ENCODE results near the gene POMP. TPM values are rescaled to one million over a fixed set of nuclear protein-coding genes. Genes with fewer than 3 reads are reported as not detected.

The POMP gene
- total RNA-seq, 1 experiment from 2014 or later = 107 TPM

DNA sequence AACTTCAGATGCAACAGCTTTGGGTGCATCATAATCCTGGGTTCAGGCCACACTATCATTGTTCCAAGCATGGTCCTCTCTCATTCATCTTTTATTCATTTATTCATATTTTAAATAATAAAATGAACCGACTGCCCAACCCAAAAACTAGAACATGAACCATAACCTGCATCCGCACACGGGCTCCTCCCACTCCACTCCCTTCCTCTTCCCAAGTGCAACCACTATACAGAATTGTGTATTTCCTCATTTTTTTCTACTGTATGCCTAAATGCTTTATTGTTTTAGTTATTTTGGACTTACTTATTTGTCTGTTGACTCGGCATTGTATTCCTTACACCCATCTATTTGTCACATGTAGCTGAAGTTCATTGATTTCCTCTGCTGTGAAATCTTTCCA, 30.7 kb upstream of the POMP start:
- ATAC-seq (no peak), DNase-seq (ENCODE audit: low read depth, low spot score) (no peak)
- Histone ChIP-seq H3K27me3 (ENCODE audit: insufficient read depth, low read length) (no peaks in the 10 kb centered on the region), H3K9me3 (ENCODE audit: control insufficient read depth in 1 of 2, insufficient read depth in 1 of 2, low read depth in 1 of 2, low read length in 2 of 2) (no peaks in the 10 kb centered on the region), H3K9ac (ENCODE audit: low read length) (no peak overlapping the region), H4K20me1 (ENCODE audit: insufficient read depth) (no peaks in the 10 kb centered on the region), H3K4me2 (ENCODE audit: low read length) (no peak overlapping the region), H3K36me3 (ENCODE audit: control insufficient read depth in 1 of 2, insufficient read depth in 2 of 2, low read length in 2 of 2) (no peaks in the 10 kb centered on the region), H3K9me2 (ENCODE audit: insufficient read depth) (no peaks in the 10 kb centered on the region), H2AFZ (ENCODE audit: low read depth, low read length, poor library complexity, severe bottlenecking) (no peak overlapping the region), H3K4me1 (ENCODE audit: control insufficient read depth in 1 of 2, insufficient read depth in 2 of 2, low read length in 2 of 2) (peaks cover 0 to 9% of the 10 kb centered on the region in 2 experiments; a peak in 2 of 4 replicates), H3K27ac (ENCODE audit: low read depth, low read length) (no peak overlapping the region), H3K4me3 (replicated peaks in 1 of 2; ENCODE audit: low read depth in 1 of 2, low read length in 2 of 2) (no peak overlapping the region), H3K79me2 (ENCODE audit: insufficient read depth, low read length) (no peaks in the 10 kb centered on the region)
- intact Hi-C loops (cut with micrococcal nuclease) = no loop called here
- no TSS peak for BruUV-seq (replicated peaks)
- CTCF ChIA-PET = no interaction called here
- TF ChIP-seq RAD21 (IDR thresholded peaks at IDR 0.05; ENCODE audit: low read depth) (no peak), EZH2 (IDR thresholded peaks at IDR 0.05) (no peak), CEBPB (IDR thresholded peaks at IDR 0.05; ENCODE audit: low read depth) (no peak)
- RAD21 ChIA-PET (ENCODE audit: low non-redundant PET in 1 of 2, low total read pairs in 2 of 2, uncharacterized antibody in 2 of 2, unreplicated experiment in 2 of 2) = no interaction called here
- POLR2A ChIA-PET = no interaction called here

DNA sequence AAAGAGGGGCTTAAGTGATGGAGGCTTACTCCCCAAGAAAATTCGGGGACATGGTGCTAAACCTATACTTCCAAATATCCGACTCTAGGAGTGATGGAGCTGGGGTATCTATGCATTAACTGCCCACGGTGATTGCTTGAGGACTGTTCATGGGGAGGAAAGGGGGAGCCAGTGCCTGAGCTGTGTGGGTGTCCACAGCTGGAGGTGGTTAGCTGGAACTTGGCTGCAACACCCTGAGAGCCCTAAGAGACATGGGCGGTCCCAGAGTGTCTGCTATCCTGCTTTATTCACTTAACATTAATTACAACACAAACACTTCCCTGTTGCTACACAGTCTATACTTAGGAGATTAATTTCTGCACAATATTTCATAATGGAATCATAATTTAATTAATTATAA, 28.1 kb upstream of the POMP start:
- no peaks in the 10 kb centered on the region for H3K4me1 ChIP-seq (ENCODE audit: control insufficient read depth in 1 of 2, insufficient read depth in 2 of 2, low read length in 2 of 2)
- ATAC-seq (no peak), DNase-seq (ENCODE audit: low read depth, low spot score) (no peak)
- no peaks in the 10 kb centered on the region for H3K9me2 ChIP-seq (ENCODE audit: insufficient read depth)
- H3K36me3 ChIP-seq (ENCODE audit: control insufficient read depth in 1 of 2, insufficient read depth in 2 of 2, low read length in 2 of 2) = no peaks in the 10 kb centered on the region
- CTCF ChIA-PET = no interaction called here
- RAD21 ChIA-PET (ENCODE audit: low non-redundant PET in 1 of 2, low total read pairs in 2 of 2, uncharacterized antibody in 2 of 2, unreplicated experiment in 2 of 2) = no interaction called here
- no peak overlapping the region for H3K9ac ChIP-seq (ENCODE audit: low read length)
- no TSS peak for BruUV-seq (replicated peaks)
- intact Hi-C loops (cut with micrococcal nuclease) = no loop called here
- no peaks in the 10 kb centered on the region for H4K20me1 ChIP-seq (ENCODE audit: insufficient read depth)
- no peak overlapping the region for H2AFZ ChIP-seq (ENCODE audit: low read depth, low read length, poor library complexity, severe bottlenecking)
- no peaks in the 10 kb centered on the region for H3K27me3 ChIP-seq (ENCODE audit: insufficient read depth, low read length)
- no peaks in the 10 kb centered on the region for H3K79me2 ChIP-seq (ENCODE audit: insufficient read depth, low read length)
- no peak overlapping the region for H3K27ac ChIP-seq (ENCODE audit: low read depth, low read length)
- H3K9me3 ChIP-seq (ENCODE audit: control insufficient read depth in 1 of 2, insufficient read depth in 1 of 2, low read depth in 1 of 2, low read length in 2 of 2) = no peaks in the 10 kb centered on the region
- H3K4me2 ChIP-seq (ENCODE audit: low read length) = no peak overlapping the region
- TF ChIP-seq, protein P1, sequence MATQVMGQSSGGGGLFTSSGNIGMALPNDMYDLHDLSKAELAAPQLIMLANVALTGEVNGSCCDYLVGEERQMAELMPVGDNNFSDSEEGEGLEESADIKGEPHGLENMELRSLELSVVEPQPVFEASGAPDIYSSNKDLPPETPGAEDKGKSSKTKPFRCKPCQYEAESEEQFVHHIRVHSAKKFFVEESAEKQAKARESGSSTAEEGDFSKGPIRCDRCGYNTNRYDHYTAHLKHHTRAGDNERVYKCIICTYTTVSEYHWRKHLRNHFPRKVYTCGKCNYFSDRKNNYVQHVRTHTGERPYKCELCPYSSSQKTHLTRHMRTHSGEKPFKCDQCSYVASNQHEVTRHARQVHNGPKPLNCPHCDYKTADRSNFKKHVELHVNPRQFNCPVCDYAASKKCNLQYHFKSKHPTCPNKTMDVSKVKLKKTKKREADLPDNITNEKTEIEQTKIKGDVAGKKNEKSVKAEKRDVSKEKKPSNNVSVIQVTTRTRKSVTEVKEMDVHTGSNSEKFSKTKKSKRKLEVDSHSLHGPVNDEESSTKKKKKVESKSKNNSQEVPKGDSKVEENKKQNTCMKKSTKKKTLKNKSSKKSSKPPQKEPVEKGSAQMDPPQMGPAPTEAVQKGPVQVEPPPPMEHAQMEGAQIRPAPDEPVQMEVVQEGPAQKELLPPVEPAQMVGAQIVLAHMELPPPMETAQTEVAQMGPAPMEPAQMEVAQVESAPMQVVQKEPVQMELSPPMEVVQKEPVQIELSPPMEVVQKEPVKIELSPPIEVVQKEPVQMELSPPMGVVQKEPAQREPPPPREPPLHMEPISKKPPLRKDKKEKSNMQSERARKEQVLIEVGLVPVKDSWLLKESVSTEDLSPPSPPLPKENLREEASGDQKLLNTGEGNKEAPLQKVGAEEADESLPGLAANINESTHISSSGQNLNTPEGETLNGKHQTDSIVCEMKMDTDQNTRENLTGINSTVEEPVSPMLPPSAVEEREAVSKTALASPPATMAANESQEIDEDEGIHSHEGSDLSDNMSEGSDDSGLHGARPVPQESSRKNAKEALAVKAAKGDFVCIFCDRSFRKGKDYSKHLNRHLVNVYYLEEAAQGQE (IDR thresholded peaks at IDR 0.05; ENCODE audit: low read depth) = no peak
- TF ChIP-seq CEBPB (IDR thresholded peaks at IDR 0.05; ENCODE audit: low read depth) = no peak
- TF ChIP-seq SRF (IDR thresholded peaks at IDR 0.05; ENCODE audit: low read depth) = no peak
- TF ChIP-seq SP1 (IDR thresholded peaks at IDR 0.05; ENCODE audit: low read depth) = no peak
- no peak for TF ChIP-seq EZH2 (IDR thresholded peaks at IDR 0.05)
- TF ChIP-seq, protein P2, sequence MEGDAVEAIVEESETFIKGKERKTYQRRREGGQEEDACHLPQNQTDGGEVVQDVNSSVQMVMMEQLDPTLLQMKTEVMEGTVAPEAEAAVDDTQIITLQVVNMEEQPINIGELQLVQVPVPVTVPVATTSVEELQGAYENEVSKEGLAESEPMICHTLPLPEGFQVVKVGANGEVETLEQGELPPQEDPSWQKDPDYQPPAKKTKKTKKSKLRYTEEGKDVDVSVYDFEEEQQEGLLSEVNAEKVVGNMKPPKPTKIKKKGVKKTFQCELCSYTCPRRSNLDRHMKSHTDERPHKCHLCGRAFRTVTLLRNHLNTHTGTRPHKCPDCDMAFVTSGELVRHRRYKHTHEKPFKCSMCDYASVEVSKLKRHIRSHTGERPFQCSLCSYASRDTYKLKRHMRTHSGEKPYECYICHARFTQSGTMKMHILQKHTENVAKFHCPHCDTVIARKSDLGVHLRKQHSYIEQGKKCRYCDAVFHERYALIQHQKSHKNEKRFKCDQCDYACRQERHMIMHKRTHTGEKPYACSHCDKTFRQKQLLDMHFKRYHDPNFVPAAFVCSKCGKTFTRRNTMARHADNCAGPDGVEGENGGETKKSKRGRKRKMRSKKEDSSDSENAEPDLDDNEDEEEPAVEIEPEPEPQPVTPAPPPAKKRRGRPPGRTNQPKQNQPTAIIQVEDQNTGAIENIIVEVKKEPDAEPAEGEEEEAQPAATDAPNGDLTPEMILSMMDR (IDR thresholded peaks at IDR 0.05 in 2 of 3, conservative IDR thresholded peaks at IDR 0.05 in 1 of 3; ENCODE audit: borderline replicate concordance in 1 of 3, insufficient read depth in 1 of 3, low read depth in 2 of 3, low read length in 2 of 3) = no peak
- no peak for TF ChIP-seq ELF1 (IDR thresholded peaks at IDR 0.05; ENCODE audit: borderline replicate concordance, low read depth)
- no peak for TF ChIP-seq JUND (IDR thresholded peaks at IDR 0.05)
- no peak for TF ChIP-seq EZH2phosphoT487 (IDR thresholded peaks at IDR 0.05; ENCODE audit: borderline replicate concordance)
- TF ChIP-seq FOSL1 (IDR thresholded peaks at IDR 0.05; ENCODE audit: low read depth) = no peak
- POLR2A ChIA-PET = no interaction called here
- H3K4me3 ChIP-seq (replicated peaks in 1 of 2; ENCODE audit: low read depth in 1 of 2, low read length in 2 of 2) = no peak overlapping the region

Data from HCT116 (cell line).